Adrenal gland (tissue), 5 donors: ENCODE measurements around the gene RAB40C.

Experiments
- POLR2A ChIP-seq, 2 donors: fragments of 450-650 bp; IDR thresholded peaks; one replicate each; pipeline ENCODE4 v1.6.1; 2017; ENCODE audit warnings: antibody characterized with exemption in 2 of 2, mild to moderate bottlenecking in 2 of 2, moderate library complexity in 1 of 2
- TF ChIP-seq, protein P1 (sequence below), 6 experiments: fragments of 450-650 bp in 4 of 6; fragments of 200-600 bp in 2 of 6; sonication (generic) in 1 of 6; IDR thresholded peaks; 1 replicate in 5 of 6; 2 replicates in 1 of 6; pipeline versions ENCODE4 v1.5.1 to v1.8.0; 2016 to 2021; ENCODE audit warnings: antibody characterized with exemption in 6 of 6, mild to moderate bottlenecking in 2 of 6, moderate library complexity in 1 of 6
- donor health status: DM: no; HTN: no; CAD: no.

DNA sequence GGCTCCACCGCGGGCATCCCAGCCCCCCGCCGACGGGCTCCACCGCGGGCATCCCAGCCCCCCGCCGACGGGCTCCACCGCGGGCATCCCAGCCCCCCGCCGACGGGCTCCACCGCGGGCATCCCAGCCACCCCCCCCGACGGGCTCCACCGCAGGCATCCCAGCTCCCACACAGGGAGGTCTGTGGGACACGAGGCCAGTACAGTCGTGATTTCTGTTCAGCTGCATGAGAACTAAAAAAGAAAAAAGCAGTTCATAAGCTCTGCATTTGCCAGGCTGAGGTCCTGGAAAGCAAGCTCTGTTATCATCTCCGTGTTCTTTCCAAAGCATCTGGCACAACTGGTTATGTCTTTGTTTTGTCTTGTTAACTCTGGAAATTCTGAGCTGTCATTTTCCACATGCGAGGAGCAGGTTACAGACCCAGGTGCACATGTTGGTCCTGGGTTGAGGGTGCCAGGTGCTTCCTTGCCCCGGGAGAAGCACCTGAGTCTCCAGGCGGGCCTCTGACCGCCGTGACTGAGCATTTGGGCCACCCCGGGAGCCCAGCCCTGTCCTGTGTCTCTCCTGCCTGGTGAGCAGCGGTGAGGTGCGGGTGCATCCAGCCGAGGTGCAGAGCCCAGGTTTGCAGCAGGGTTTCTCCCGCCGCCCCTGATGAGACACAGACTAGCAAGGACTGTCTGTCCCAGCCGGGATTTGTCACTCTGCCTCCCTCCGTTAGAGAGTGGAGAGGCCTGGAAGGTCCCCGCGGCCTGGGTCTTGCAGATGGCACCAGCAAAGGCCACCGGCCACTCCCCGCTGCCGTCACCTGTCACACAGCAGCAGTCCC is 31.0 kb downstream of the RAB40C start:
- TF ChIP-seq, protein P1, sequence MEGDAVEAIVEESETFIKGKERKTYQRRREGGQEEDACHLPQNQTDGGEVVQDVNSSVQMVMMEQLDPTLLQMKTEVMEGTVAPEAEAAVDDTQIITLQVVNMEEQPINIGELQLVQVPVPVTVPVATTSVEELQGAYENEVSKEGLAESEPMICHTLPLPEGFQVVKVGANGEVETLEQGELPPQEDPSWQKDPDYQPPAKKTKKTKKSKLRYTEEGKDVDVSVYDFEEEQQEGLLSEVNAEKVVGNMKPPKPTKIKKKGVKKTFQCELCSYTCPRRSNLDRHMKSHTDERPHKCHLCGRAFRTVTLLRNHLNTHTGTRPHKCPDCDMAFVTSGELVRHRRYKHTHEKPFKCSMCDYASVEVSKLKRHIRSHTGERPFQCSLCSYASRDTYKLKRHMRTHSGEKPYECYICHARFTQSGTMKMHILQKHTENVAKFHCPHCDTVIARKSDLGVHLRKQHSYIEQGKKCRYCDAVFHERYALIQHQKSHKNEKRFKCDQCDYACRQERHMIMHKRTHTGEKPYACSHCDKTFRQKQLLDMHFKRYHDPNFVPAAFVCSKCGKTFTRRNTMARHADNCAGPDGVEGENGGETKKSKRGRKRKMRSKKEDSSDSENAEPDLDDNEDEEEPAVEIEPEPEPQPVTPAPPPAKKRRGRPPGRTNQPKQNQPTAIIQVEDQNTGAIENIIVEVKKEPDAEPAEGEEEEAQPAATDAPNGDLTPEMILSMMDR (IDR thresholded peaks at IDR 0.05) = no peak
- TF ChIP-seq POLR2A (IDR thresholded peaks at IDR 0.05) = no peak
